Measurements from ENCODE around the gene AMHR2. TPM values are rescaled to one million over a fixed set of nuclear protein-coding genes. Genes with fewer than 3 reads are reported as not detected.
A peak's percentile ranks its signal among the peaks of the same experiment; 100 is the strongest.

The AMHR2 gene
- total RNA-seq, 2 experiments from 2014 or later, result not detected

GRCh38 chr12:53456654-53457366 is 33.2 kb downstream of the AMHR2 start:
- Mint-ChIP-seq H3K36me3 (peaks cover 74% of the 10 kb centered on the region), H3K4me1 (peaks cover 52% of the 10 kb centered on the region), H3K4me3 (no peak overlapping the region), H3K27me3 (no peaks in the 10 kb centered on the region), H3K9me3 (no peaks in the 10 kb centered on the region), H3K27ac (no peak overlapping the region)
- no peak for DNase-seq

- H3K4me1 Mint-ChIP-seq, result peaks cover 56% of the 10 kb centered on the region
- no peak for DNase-seq
- H3K36me3 Mint-ChIP-seq, result peaks cover 72% of the 10 kb centered on the region
- H3K9me3 Mint-ChIP-seq, result no peaks in the 10 kb centered on the region
- no peak overlapping the region for H3K4me3 Mint-ChIP-seq
- H3K27ac Mint-ChIP-seq, result peak overlapping the region; percentile 8
- no peaks in the 10 kb centered on the region for H3K27me3 Mint-ChIP-seq
These were observed 35.4 kb downstream of the AMHR2 start for GRCh38 chr12:53459097-53459496.

- peaks cover 60% of the 10 kb centered on the region for H3K36me3 Mint-ChIP-seq
- H3K4me1 Mint-ChIP-seq, result peaks cover 44% of the 10 kb centered on the region
- H3K4me3 Mint-ChIP-seq, result no peak overlapping the region
These were observed 37.4 kb downstream of the AMHR2 start for GRCh38 chr12:53461059-53461458.

GRCh38 chr12:53461591-53461990 is 37.9 kb downstream of the AMHR2 start:
- H3K4me1 Mint-ChIP-seq, result peaks cover 44% of the 10 kb centered on the region
- H3K27me3 Mint-ChIP-seq, result no peaks in the 10 kb centered on the region
- H3K9me3 Mint-ChIP-seq, result no peaks in the 10 kb centered on the region
- peaks cover 62% of the 10 kb centered on the region for H3K36me3 Mint-ChIP-seq
- no peak for DNase-seq
- no peak overlapping the region for H3K27ac Mint-ChIP-seq
- no peak overlapping the region for H3K4me3 Mint-ChIP-seq

More at GRCh38 chr12:53461059-53461458, 37.4 kb downstream of the AMHR2 start:
- no peaks in the 10 kb centered on the region for H3K9me3 Mint-ChIP-seq
- H3K27ac Mint-ChIP-seq, result peak overlapping the region; percentile 54
- no peak for DNase-seq
- H3K27me3 Mint-ChIP-seq, result no peaks in the 10 kb centered on the region

GRCh38 chr12:53462935-53463334 is 39.3 kb downstream of the AMHR2 start:
- Mint-ChIP-seq H3K27ac (no peak overlapping the region), H3K9me3 (no peaks in the 10 kb centered on the region), H3K4me3 (no peak overlapping the region), H3K4me1 (peaks cover 48% of the 10 kb centered on the region), H3K27me3 (no peaks in the 10 kb centered on the region), H3K36me3 (peaks cover 62% of the 10 kb centered on the region)
- DNase-seq, result no peak

- peaks cover 52% of the 10 kb centered on the region for H3K4me1 Mint-ChIP-seq
- no peak for DNase-seq
- H3K27ac Mint-ChIP-seq, result peak overlapping the region; percentile 57
- H3K4me3 Mint-ChIP-seq, result no peak overlapping the region
- peaks cover 60% of the 10 kb centered on the region for H3K36me3 Mint-ChIP-seq
- no peaks in the 10 kb centered on the region for H3K27me3 Mint-ChIP-seq
- H3K9me3 Mint-ChIP-seq, result no peaks in the 10 kb centered on the region
These were observed 40.3 kb downstream of the AMHR2 start for GRCh38 chr12:53463802-53464560.

- Mint-ChIP-seq H3K27me3 (no peaks in the 10 kb centered on the region), H3K36me3 (peaks cover 55% of the 10 kb centered on the region), H3K9me3 (no peaks in the 10 kb centered on the region), H3K27ac (peak overlapping the region; percentile 56), H3K4me3 (no peak overlapping the region), H3K4me1 (peaks cover 46% of the 10 kb centered on the region)
- DNase-seq, result no peak
These were observed 41.2 kb downstream of the AMHR2 start for GRCh38 chr12:53464685-53465418.

- H3K36me3 Mint-ChIP-seq, result peaks cover 49% of the 10 kb centered on the region
- no peaks in the 10 kb centered on the region for H3K9me3 Mint-ChIP-seq
- no peak overlapping the region for H3K27ac Mint-ChIP-seq
These were observed 42.0 kb downstream of the AMHR2 start for GRCh38 chr12:53465679-53466078.

GRCh38 chr12:53466640-53467039 is 43.0 kb downstream of the AMHR2 start:
- peaks cover 48% of the 10 kb centered on the region for H3K36me3 Mint-ChIP-seq

More at GRCh38 chr12:53465679-53466078, 42.0 kb downstream of the AMHR2 start:
- DNase-seq, result no peak
- Mint-ChIP-seq H3K4me1 (peaks cover 41% of the 10 kb centered on the region), H3K27me3 (no peaks in the 10 kb centered on the region), H3K4me3 (no peak overlapping the region)

GRCh38 chr12:53467082-53467481 is 43.4 kb downstream of the AMHR2 start:
- Mint-ChIP-seq H3K27me3 (no peaks in the 10 kb centered on the region), H3K4me1 (peaks cover 41% of the 10 kb centered on the region), H3K27ac (no peak overlapping the region), H3K36me3 (peaks cover 52% of the 10 kb centered on the region), H3K4me3 (no peak overlapping the region), H3K9me3 (no peaks in the 10 kb centered on the region)
- DNase-seq, result no peak

More at GRCh38 chr12:53466640-53467039, 43.0 kb downstream of the AMHR2 start:
- peaks cover 40% of the 10 kb centered on the region for H3K4me1 Mint-ChIP-seq
- H3K4me3 Mint-ChIP-seq, result no peak overlapping the region
- no peaks in the 10 kb centered on the region for H3K27me3 Mint-ChIP-seq
- no peak for DNase-seq
- no peaks in the 10 kb centered on the region for H3K9me3 Mint-ChIP-seq
- H3K27ac Mint-ChIP-seq, result no peak overlapping the region

- Mint-ChIP-seq H3K36me3 (peaks cover 52% of the 10 kb centered on the region), H3K4me3 (no peak overlapping the region), H3K4me1 (peaks cover 42% of the 10 kb centered on the region), H3K27ac (no peak overlapping the region), H3K9me3 (no peaks in the 10 kb centered on the region), H3K27me3 (no peaks in the 10 kb centered on the region)
- no peak for DNase-seq
These were observed 44.2 kb downstream of the AMHR2 start for GRCh38 chr12:53467880-53468279.

GRCh38 chr12:53468282-53468681 is 44.6 kb downstream of the AMHR2 start:
- Mint-ChIP-seq H3K36me3 (peaks cover 49% of the 10 kb centered on the region), H3K4me1 (peaks cover 40% of the 10 kb centered on the region), H3K27ac (peak overlapping the region; percentile 30), H3K4me3 (no peak overlapping the region), H3K27me3 (no peaks in the 10 kb centered on the region), H3K9me3 (no peaks in the 10 kb centered on the region)
- no peak for DNase-seq

GRCh38 chr12:53472056-53472582 is 48.5 kb downstream of the AMHR2 start:
- Mint-ChIP-seq H3K36me3 (peaks cover 52% of the 10 kb centered on the region), H3K27me3 (no peaks in the 10 kb centered on the region), H3K9me3 (no peaks in the 10 kb centered on the region), H3K4me1 (peaks cover 62% of the 10 kb centered on the region), H3K27ac (peak overlapping the region; percentile 54), H3K4me3 (no peak overlapping the region)
- no peak for DNase-seq

GRCh38 chr12:53474077-53474476 is 50.4 kb downstream of the AMHR2 start:
- Mint-ChIP-seq H3K27ac (peak overlapping the region; percentile 85), H3K4me1 (peaks cover 65% of the 10 kb centered on the region), H3K4me3 (peak overlapping the region; percentile 29), H3K27me3 (no peaks in the 10 kb centered on the region), H3K9me3 (no peaks in the 10 kb centered on the region), H3K36me3 (peaks cover 45% of the 10 kb centered on the region)
- DNase-seq, result no peak

GRCh38 chr12:53474819-53475218 is 51.2 kb downstream of the AMHR2 start:
- H3K27ac Mint-ChIP-seq, result peak overlapping the region; percentile 85
- H3K9me3 Mint-ChIP-seq, result no peaks in the 10 kb centered on the region
- peaks cover 51% of the 10 kb centered on the region for H3K36me3 Mint-ChIP-seq
- H3K27me3 Mint-ChIP-seq, result no peaks in the 10 kb centered on the region
- DNase-seq, result no peak
- peak overlapping the region; percentile 47 for H3K4me3 Mint-ChIP-seq
- peaks cover 67% of the 10 kb centered on the region for H3K4me1 Mint-ChIP-seq
